Thoracic aorta (tissue), 2 donors: ENCODE data around the gene LINGO3. TPM values are rescaled to one million over a fixed set of nuclear protein-coding genes. Genes with fewer than 3 reads are reported as not detected.

Experiments
- ATAC-seq: fragments of 150-250 bp; one replicate; pipeline ENCODE4 v1.8.0; 2017; ENCODE audit warnings: low read depth; ENCODE audit not compliant: insufficient number of reproducible peaks, low FRiP score
- DNase-seq: peaks from one replicate; pipeline ENCODE4 v3.0.0-alpha.2; 2020; ENCODE audit warnings: low spot score
- H3K27ac ChIP-seq, 2 donors: fragments of 200-600 bp; sonication (generic); 1 replicate in 1 of 2; 2 replicates in 1 of 2; pipeline ENCODE4 v1.5.1; 2016; ENCODE audit warnings: mild to moderate bottlenecking in 2 of 2, moderate library complexity in 2 of 2
- H3K27me3 ChIP-seq: fragments of 200-600 bp; sonication (generic); replicated peaks from 2 replicates; pipeline ENCODE4 v1.6.0; 2016; ENCODE audit warnings: mild to moderate bottlenecking; ENCODE audit not compliant: insufficient read depth
- H3K36me3 ChIP-seq: fragments of 200-600 bp; sonication (generic); one replicate; pipeline ENCODE4 v1.5.1; 2016
- H3K4me1 ChIP-seq, 2 donors: fragments of 200-600 bp; sonication (generic); 1 replicate in 1 of 2; 2 replicates in 1 of 2; pipeline versions ENCODE4 v1.5.1 to v1.6.0; 2016; ENCODE audit warnings: low read depth in 2 of 2, mild to moderate bottlenecking in 1 of 2; ENCODE audit not compliant: control insufficient read depth in 1 of 2
- H3K4me3 ChIP-seq: fragments of 200-600 bp; sonication (generic); 2 replicates; pipeline ENCODE4 v1.5.1; 2016; ENCODE audit warnings: mild to moderate bottlenecking
- H3K9me3 ChIP-seq: fragments of 200-600 bp; sonication (generic); 2 replicates; pipeline ENCODE4 v1.5.1; 2016
- CTCF ChIP-seq: fragments of 200-600 bp; sonication (generic); IDR thresholded peaks from one replicate; pipeline ENCODE4 v1.5.1; 2019; ENCODE audit warnings: antibody characterized with exemption
- total RNA-seq, 2 donors: library from RNA; depleted of rRNA; stranded (reverse); fragments of >200 nt; gene quantifications; one replicate each; pipeline versions ENCODE4 v1.1.0 to v1.2.3, GENCODE V29; 2016

Gene LINGO3
- total RNA-seq, 2 donors from 2014 or later: 0.27 TPM; not detected in 1

- no peak for TF ChIP-seq CTCF
- ATAC-seq: no peak
- H3K4me1 ChIP-seq: peaks cover 17 to 29% of the 10 kb centered on the region in 2 donors
- no peak overlapping the region for H3K27ac ChIP-seq
- no peak overlapping the region for H3K4me3 ChIP-seq
- peaks cover 7% of the 10 kb centered on the region for H3K27me3 ChIP-seq
- H3K36me3 ChIP-seq: peaks cover 3% of the 10 kb centered on the region
- no peaks in the 10 kb centered on the region for H3K9me3 ChIP-seq
- DNase-seq: no peak
These were observed 20.2 kb downstream of the LINGO3 start for GRCh38 chr19:2287585-2288337.

- Histone ChIP-seq H3K27me3 (peaks cover 7% of the 10 kb centered on the region), H3K4me1 (peaks cover 17 to 36% of the 10 kb centered on the region in 2 donors), H3K36me3 (peaks cover 3% of the 10 kb centered on the region), H3K27ac (no peak overlapping the region), H3K4me3 (no peak overlapping the region), H3K9me3 (no peaks in the 10 kb centered on the region)
- no peak for TF ChIP-seq CTCF
- ATAC-seq: no peak
- no peak for DNase-seq
These were observed 21.4 kb downstream of the LINGO3 start for GRCh38 chr19:2286402-2287140.

- no peak for TF ChIP-seq CTCF
- no peak overlapping the region for H3K4me3 ChIP-seq
- H3K27ac ChIP-seq: no peak overlapping the region
- peaks cover 3% of the 10 kb centered on the region for H3K36me3 ChIP-seq
- ATAC-seq (no peak), DNase-seq (no peak)
- peaks cover 0 to 12% of the 10 kb centered on the region in 2 donors for H3K4me1 ChIP-seq
- H3K27me3 ChIP-seq: no peaks in the 10 kb centered on the region
- H3K9me3 ChIP-seq: no peaks in the 10 kb centered on the region
These were observed 24.0 kb downstream of the LINGO3 start for GRCh38 chr19:2283835-2284507.

- no peak overlapping the region for H3K27ac ChIP-seq
- peak overlapping the region; percentile 58 for H3K4me3 ChIP-seq
- no peak for ATAC-seq
These were observed 25.1 kb downstream of the LINGO3 start for GRCh38 chr19:2282862-2283237.

More at GRCh38 chr19:2282862-2283237, 25.1 kb downstream of the LINGO3 start:
- DNase-seq: no peak
- Histone ChIP-seq H3K36me3 (no peaks in the 10 kb centered on the region), H3K27me3 (no peaks in the 10 kb centered on the region), H3K4me1 (peaks cover 0 to 12% of the 10 kb centered on the region in 2 donors), H3K9me3 (no peaks in the 10 kb centered on the region)
- no peak for TF ChIP-seq CTCF
